HT1080 (cell line): ENCODE results near the gene BICRAL. TPM values are rescaled to one million over a fixed set of nuclear protein-coding genes. Genes with fewer than 3 reads are reported as not detected.
"Not testable (repeated sequence)": the region's sequence is repeated elsewhere in the genome, so short reads cannot be mapped to it uniquely, and the experiment has no call there.

Experiments used
- DNase-seq: peaks from one replicate; pipeline ENCODE4 v3.0.0-alpha.2; 2015; ENCODE audit warnings: low read depth
- total RNA-seq: library from RNA; depleted of rRNA; stranded (reverse); fragments of >200 nt; shearing (Covaris generic); gene quantifications from 2 replicates; pipeline ENCODE4 v1.2.3, GENCODE V29; 2014

Gene BICRAL
- total RNA-seq, 1 experiment from 2014 or later: 4.9 TPM

DNA sequence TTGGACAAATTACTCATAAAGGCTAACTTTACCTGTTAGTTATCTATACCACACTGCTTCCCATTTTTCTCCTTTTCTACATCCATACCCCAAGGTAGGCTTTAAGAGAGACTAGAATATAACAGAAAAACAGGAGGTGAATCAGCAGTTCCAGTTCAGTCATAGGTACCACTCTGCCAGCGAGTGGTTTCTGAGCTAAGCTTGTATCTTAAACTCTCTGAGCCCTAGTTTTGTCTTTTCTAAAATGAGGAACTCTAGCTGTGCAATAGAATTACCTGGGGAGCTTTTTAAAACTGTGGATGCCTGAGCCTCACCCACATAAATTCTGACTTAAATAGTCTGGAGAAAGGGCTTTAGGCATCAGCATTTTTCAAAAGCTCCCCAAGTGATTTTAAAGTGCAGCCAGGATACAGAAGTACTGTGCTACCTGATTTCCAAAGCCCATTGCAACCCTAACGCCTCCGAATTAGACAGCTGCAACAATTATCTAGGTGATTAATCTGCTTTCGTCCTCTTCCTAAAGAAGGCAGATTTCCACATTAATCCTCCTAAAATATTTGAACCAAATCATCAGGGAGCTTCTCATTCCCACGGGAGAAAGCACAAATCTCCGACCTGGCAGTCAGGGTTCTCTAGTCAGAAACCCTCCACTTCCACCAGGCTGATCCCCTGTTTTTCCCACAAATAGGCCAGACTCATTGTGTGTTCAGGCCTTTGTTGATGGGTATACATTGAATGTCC, 60.2 kb downstream of the BICRAL start:
- no peak for DNase-seq

DNA sequence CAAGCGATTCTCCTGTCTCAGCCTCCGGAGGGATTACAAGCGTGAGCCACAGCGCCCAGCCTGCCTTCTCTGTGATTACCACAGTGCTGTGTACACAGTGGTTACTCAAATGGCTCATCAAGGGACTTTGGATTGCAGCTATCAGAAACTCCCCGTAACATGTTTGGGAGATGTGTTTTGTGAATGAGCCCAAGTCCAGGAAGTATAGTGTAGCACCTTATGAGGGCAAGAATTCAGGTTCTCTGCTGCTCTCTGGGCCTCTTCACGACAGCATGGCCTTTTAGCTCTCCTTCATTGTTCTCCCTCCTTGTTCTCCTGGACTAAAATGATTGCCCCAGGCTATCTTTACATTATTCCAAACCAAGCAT, 63.5 kb downstream of the BICRAL start:
- DNase-seq: no peak

DNA sequence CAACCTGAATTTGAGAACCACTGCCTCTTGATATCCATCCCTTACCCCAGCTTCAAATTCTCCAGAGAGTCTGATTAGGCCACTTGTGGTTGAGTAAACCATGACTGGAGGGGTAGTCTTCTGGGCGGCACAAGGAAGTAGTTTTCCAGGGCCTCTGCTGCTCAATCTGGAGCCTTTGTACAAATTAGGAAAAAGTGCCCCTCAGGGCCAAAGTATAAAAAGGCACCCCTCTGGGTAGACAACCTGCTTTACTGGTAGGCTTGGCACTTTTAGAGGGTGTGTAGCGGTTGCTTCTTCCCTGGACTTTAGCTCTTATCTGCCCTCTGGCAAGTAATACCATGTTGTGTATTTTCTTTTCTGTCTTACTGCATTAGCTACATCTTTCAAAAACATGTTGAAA, 64.7 kb downstream of the BICRAL start:
- DNase-seq: no peak

DNA sequence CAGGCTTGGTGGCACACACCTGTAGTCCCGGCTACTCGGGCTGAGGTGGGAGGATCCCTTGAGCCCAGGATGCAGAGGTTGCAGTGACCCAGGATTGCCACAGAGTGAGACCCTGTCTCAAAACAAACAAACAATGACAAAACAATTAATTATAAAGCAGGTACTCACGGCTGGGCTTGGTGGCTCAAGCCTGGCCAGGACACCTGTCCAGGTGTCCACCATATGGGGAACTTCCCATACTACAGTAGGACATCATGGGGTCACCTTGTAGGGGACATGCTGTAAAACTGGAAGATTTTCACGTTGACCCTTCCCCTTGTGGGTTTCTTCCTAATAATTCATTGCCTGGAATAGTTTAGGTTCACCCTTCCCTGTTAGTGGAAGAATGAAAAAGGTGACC, 66.8 kb downstream of the BICRAL start:
- no peak for DNase-seq

DNA sequence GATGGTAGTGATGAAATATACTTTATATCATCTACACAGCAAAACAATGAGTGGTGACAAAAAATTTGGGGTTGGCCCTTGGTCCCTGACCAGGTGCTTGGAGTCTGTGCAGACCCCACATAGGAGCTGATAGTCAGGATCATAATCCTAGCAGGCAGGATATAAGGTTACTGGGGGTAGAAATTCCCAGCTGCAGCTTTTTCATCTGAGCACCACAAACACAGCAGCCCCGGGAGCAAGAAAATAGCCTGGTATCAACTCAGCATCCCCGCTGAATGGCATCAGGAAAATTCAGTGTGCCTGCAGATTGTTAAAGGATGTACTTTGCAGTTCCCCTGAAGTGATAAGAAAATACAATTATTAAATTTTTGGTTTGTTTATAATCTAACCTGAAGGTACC, 69.7 kb downstream of the BICRAL start:
- DNase-seq: no peak

DNA sequence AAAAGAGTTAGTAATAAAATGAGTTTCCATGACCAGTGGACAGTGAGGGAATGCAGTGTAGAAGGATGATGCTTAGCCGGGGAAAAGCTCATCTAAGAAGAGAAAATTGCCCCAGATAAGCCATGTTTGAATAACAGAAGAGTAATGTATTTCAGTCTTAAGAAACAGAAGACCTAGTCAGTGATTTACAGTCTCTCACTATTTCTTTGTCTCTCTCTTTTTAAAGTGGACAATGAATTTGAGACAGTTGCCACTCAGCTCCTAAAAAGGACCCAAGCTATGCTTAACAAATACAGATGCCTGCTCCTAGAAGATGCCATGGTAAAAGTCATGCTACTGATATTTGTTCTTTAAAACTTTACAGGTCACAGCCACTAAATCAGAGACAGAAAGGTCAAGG, 78.2 kb downstream of the BICRAL start:
- no peak for DNase-seq

DNA sequence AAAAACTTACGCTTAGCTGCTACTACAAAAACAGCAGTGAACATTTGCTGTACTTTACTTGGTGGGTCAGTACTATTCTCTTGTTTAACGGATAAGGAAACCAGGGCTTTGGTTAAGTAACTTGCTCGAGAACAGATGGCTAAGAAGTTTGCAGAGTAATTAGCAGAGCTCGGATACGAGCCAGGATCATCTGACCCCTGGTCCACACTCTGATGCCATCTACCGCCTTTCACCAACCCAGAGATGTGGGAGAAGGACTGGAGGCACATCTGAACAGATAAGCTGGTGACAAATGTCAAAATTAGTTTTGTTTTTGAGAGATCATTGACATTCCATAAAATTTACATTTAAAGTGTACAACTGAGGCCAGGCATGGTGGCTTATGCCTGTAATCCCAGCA, 78.6 kb downstream of the BICRAL start:
- DNase-seq: no peak

DNA sequence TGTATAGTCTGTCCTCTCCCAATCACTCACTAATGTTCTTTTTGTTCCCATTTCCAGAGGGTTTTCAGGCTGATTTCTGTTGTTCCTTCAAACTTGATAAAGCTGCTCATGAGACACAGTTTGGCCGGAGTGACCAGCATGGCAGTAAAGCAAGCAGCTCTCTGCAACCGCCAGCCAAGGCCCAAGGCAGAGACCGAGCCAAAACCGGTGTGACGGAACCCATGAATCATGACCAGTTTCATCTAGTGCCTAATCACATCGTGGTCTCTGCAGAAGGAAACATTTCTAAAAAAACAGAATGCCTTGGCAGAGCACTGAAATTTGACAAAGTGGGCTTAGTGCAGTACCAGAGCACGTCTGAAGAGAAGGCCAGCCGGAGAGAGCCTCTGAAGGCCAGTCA, 82.8 kb downstream of the BICRAL start:
- no peak for DNase-seq

DNA sequence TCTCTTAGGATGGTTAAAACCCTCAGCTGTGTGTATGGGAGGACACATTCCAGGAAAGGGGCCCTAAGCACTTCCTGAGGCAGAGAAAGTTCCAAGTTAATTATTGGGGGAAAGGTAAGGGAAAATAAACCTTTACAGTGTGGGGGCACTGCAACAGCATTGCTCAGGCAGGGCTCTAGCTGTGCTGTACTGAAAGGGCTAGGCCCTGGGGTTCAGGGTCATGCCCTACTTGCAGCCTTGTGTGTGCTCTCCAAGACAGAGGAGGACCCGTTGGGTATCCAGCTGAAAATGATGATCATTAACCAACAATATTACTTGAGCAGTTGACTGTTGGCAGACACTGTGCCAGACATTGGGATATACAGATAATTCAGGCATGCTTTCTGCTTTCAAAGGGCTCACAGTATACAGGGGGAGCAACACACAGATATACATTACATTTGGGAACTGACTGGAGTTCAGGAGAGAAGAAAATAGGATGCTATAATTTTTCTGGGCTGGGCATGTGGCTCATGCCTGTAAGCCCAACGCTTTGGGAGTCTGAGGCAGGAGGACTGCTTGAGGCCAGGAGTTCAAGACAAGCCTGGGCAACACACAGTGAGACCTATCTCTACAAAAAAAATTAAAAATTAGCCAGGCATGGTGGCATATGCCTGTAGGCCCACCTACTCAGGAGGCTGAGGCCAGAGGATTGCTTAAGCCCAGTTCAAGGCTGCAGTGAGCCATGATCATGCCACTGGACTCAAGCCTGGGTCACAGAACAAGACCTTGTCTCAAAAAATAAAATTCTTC, 88.5 kb downstream of the BICRAL start:
- no peak for DNase-seq

DNA sequence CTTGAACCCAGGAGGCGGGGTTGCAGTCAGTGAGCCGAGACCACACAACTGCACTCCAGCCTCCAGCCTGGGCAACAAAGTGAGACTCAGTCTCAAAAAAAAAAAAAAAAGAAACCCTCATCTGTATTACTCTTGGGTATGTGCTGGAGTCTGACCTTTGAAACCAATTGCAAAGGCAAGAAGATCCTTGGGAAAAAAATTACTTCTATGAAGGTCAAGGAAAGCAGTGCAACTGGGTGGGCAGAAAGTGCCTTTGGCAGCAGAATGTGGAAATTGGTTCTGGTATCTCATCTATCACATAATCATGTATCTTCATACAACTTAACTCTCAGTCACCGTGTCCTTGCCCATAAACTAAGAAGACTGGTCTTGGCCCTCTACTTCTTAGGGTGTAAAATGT, 89.9 kb downstream of the BICRAL start:
- no peak for DNase-seq

DNA sequence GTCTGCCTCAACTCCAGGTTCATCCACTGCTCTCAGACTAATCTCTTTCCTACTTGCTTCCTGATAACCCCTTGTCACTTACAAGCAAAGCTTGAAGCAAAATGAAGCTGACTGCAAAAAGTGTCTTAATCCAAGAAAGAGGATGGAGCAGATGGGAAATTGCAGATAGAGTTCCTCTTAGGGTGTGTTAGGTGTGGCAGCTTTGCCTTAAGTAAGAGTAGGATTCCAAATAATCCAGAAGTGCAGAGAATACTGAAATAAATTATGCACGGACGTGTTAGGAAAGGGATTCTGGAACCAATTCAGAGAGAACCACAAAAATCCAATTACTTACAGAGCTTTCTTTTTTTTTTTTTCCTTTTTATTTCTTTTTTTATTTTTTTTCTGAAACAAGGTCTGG, 91.5 kb downstream of the BICRAL start:
- no peak for DNase-seq

DNA sequence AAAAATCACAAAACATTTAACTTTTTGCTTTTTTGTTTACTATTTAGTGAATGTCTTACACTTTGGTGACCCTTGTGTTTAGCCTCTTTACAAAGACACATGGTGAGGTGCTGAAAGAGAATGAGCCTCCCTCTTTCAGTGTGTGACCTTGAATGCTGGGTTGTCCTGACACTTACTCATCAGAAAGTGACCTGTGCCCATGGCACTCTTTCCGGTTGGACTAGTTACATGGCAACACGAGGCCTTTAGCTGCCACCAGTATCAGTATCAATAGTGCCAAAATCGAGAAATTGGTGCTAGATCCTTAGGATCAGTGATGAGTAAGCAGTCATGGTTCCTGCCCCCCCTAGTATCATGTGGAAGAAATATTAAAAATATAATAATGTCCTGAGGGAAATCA, 95.8 kb downstream of the BICRAL start:
- DNase-seq: no peak

DNA sequence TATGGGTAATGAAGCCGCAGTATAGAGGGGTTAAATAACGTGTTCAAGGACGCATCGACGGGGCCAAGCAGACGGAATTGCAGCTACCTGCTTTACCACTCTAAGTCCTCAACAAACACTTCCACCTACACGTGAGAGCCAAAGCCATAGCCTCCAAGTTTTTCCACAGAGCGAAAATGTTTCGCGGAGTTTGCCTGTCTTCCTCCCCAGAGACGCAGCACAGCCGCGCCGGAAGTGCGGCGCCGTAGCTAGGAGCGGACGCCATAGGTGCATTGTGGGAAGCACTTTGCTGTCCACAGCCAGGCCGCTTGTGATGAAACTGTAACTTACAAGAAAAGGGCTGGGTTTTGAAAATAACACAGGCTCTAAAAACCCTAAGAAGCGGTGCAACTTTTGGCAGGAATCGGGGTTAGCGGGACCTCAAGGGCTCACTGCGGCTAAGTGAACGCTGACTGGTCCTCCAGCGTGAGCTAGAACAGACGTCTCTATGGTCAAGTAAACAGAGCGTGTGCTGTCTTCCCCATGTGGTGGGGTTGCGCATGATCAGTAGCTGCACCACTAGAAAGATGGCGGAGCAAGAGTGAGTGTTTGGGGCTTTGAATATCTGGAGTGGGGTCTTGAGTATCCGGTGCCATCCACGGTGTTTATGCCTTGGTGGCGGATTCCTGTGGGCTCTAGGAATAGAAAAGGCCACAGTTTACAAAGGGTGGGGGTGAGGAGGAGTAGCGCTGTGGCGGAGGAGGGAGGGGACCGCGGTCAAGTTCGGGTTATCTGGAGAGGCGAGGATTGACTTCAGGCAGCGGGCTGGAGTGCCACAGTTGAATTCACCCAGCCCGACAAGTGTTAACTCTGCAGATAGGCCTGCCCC, 97.8 kb downstream of the BICRAL start, which contains the start of gene RPL7L1:
Gene RPL7L1, plus strand, starts transcription at position 245 of the 868 bp plus-strand sequence. Its CDS starts 295 bp downstream, at position 540.
- DNase-seq: peak; percentile 86

DNA sequence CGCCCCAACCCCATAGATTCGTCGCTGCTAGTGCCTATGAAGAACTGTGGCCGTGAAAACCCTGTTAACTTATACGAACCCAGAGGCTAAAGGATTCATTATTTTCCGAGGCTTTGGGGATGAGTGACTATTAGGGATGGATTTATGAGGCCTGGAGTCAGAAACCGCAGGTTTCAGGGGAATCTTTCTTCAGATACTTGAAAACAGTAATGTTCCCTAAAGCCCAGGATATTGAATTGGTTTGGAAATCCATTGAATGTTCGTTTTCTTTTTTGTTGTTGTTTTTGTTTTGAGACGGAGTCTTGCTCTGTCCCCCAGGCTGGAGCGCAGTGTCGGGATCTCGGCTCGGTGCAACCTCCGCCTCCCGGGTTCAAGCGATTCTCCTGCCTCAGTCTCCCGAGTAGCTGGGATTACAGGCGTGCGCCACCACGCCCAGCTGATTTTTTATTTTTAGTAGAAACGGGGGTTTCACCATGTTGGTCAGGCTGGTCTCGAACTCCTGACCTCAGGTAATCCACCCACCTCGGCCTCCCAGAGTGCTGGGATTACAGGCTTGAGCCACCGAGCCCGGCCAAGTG, 98.5 kb downstream of the BICRAL start:
- DNase-seq: not testable (repeated sequence)

DNA sequence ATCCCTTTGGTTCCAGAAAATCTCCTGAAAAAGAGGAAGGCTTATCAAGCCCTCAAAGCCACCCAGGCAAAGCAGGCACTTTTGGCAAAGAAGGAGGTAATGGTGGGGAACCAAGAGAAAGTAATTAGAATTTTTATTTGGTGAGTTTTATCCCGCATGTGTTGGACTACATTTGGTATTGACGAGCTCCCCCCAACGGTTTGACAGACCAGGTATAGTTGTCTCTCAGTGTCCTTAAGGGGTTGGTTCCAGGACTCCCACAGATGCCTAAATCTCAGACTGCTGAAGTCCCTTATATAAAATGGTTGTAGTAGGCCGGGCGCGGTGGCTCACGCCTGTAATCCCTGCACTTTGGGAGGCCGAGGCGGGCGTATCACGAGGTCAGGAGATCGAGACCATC, 99.0 kb downstream of the BICRAL start:
- DNase-seq: not testable (repeated sequence)

DNA sequence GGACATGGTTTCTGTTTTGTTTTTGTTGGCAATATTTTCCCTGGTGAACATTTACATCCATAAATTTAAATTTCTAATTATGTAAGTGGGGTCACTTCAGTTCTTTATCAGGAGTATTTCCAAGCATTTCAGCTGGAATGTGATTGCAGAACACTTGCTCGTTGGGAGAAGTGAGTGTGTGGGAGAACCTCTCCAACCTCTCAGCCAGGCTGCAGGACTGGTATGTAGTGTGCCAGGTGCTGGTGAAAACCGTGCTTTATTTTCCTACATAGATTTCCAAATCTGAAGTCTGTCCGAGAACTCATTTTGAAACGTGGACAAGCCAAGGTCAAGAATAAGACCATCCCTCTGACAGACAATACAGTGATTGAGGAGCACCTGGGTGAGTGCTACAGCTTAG, 103.8 kb downstream of the BICRAL start:
- DNase-seq: no peak

DNA sequence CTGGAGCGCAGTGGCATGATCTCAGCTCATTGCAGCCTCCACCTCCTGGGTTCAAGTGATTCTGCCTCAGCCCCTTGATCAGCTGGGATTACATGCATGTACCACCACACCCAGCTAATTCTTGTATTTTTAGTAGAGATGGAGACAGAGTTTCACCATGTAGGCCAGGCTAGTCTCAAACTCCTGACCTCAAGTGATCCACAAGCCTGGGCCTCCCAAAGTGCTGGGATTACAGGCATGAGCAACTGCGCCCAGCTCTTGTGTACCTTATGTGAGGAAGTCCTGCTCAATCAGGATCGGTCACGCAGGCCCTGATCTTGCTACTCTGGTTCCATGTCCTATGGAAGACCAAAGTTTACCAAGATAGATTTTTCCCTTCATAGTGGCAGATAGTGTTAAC, 106.3 kb downstream of the BICRAL start:
- DNase-seq: not testable (repeated sequence)

DNA sequence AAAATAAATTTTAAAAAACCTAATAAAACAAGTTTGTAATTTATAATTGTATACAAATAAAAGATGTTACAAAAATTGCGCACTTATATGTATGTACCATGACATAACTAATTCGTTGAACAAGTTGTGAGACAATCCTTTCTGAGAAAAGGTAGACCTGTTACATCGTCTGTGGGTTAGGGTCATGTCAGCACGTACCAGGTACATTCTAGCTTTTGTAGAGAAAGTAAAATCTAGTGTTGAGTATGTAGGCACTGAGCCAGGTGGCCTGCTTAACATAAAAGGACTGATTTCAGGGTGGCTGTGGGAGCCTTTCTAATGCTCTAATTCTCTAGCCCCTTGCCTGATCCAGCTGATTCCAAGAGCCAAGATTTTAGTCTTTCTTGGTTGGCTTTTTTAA, 108.0 kb downstream of the BICRAL start:
- no peak for DNase-seq

DNA sequence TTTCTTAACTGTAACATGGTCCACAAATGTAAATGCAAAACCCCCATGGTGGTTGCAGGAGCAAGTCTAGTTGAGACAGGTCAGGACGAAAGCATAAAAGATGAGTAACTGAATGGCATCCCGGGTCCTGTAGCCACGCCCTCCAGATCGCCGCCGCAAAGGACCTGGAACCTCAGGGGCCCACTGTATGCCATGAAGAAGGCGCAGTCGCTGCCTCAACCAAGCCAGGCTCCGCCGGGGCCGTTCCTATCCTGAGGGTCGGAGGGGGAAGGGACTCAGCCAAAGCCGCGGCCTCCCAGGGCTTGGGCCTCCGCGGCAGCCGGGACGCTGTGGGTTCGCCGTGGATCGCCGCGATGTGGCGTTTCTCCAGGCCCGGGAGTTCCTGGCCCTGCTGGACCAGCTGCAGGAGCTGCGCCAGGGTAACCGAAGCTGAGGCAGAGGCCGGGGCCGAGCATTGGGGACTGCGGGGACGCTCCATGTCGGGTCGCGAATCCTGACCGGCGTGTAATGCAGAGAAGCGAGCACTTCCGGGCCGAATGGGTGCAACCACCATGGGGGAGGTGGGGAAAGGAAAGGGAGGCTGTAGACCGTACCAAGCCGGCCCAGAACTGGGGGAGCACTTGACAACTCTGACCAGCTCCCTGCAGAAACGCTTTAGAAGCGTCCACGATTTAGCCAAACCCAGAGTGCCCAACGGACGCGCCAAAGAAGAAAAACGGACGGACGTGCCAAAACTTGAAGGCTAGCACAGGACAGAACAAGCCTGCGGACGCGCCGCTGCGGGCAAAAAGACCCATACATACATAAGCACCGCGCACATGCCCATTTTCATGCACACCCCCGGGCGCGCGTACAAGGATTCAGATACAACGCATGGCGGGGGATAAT, 108.7 kb downstream of the BICRAL start:
- peak; percentile 89 for DNase-seq

DNA sequence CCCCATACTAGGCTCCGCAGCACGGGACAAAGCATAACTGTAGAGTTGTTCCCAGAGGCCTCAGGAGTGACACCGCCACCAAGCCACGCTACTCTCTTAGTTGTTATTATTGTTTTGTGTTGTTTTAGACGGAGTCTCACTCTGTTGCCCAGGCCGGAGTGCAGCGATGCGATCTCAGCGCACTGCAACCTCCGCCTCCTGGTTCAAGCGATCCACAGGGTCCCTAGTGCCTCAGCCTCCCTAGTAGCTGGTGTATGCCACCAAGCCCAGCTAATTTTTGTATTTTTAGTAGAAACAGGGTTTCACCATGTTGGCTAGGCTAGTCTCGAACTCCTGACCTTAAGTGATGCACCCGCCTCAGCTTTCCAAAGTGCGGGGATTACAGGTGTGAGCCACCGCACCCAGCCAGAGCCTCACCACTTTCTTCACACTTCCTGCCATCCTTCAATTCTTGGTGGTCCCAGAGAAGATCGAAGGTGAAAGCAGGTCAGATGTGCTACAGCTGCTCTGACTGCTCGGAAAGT, 109.4 kb downstream of the BICRAL start:
- no peak for DNase-seq
